Cardiac atrium fibroblast (primary cell): ENCODE results near the gene CT47A1. TPM values are rescaled to one million over a fixed set of nuclear protein-coding genes. Genes with fewer than 3 reads are reported as not detected.

Experiments
- total RNA-seq: library from RNA; depleted of rRNA; stranded (reverse); fragments of >200 nt; gene quantifications from 2 replicates; pipeline ENCODE4 v1.2.3, GENCODE V29; 2015

The CT47A1 gene
- not detected in 2 replicates for total RNA-seq

GRCh38 chrX:120985660-120986059 lies at the start of gene CT47A1:
Gene CT47A1, minus strand, starts transcription at chrX:120985760. Its CDS starts 231 bp downstream, at chrX:120985529.

GRCh38 chrX:120956500-120956899 lies 29.1 kb downstream of the CT47A1 start, which contains the start of gene CT47A7:
Gene CT47A7, minus strand, starts transcription at chrX:120956600. Its CDS starts 255 bp downstream, at chrX:120956345.

Other genes with a start within 250 kb of the CT47A1 start
- gene CT47B1, start 109.9 kb downstream of the CT47A1 start, total RNA-seq, result not detected in 2 replicates
- not detected in 2 replicates for gene CT47A11, start 48.6 kb downstream of the CT47A1 start, total RNA-seq
- gene CT47A10, start 43.7 kb downstream of the CT47A1 start, total RNA-seq, result not detected in 2 replicates
- gene CT47A9, start 38.9 kb downstream of the CT47A1 start, total RNA-seq, result not detected in 2 replicates
- gene CT47A8, start 34.0 kb downstream of the CT47A1 start, total RNA-seq, result not detected in 2 replicates
- gene CT47A7, start 29.2 kb downstream of the CT47A1 start, total RNA-seq, result not detected in 2 replicates
- gene CT47A6, start 24.3 kb downstream of the CT47A1 start, total RNA-seq, result not detected in 2 replicates
- not detected in 2 replicates for gene CT47A5, start 19.4 kb downstream of the CT47A1 start, total RNA-seq
- gene CT47A4, start 14.6 kb downstream of the CT47A1 start, total RNA-seq, result not detected in 2 replicates
- gene CT47A3, start 9.7 kb downstream of the CT47A1 start, total RNA-seq, result not detected in 2 replicates
- not detected in 2 replicates for gene CT47A2, start 4.8 kb downstream of the CT47A1 start, total RNA-seq
- gene GLUD2, start 61.9 kb upstream of the CT47A1 start, total RNA-seq, result 0.90 and 2.1 TPM in 2 replicates